22Rv1 (cell line): ENCODE data around the gene OXCT2.

Source experiments
- H3K27ac ChIP-seq: fragments of 450-650 bp; 2 replicates; pipeline ENCODE4 v1.5.1; 2017
- ZFX ChIP-seq: fragments of 450-650 bp; IDR thresholded peaks from 2 replicates; pipeline ENCODE4 v1.6.1; 2017; ENCODE audit warnings: antibody characterized with exemption, borderline replicate concordance
- TF ChIP-seq, protein P1 (sequence below): fragments of 450-650 bp; IDR thresholded peaks from 2 replicates; pipeline ENCODE4 v1.5.1; 2017; ENCODE audit warnings: mild to moderate bottlenecking

OXCT2 gene

GRCh38 chr1:39732730-39733129 lies 38.4 kb downstream of the OXCT2 start:
- no peak for TF ChIP-seq ZFX
- H3K27ac ChIP-seq = no peak overlapping the region

DNA sequence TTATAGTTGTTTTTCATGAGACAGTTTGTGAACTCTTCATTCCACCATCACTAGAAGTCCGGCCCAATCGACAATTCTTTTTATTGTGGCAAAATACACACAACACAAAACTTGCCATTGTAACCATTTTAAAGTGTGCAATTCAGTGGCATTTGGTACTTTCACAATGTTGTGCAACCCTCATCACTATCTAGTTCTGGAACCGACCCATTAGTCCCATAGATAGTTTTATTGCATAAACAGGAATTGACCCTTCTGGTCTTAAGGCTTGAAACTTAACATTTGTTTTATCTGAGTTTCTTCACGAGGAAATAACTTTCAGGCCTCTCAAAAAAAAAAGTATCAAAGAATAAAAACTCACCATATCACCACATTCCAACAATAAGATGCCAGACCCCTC lies 41.3 kb downstream of the OXCT2 start:
- TF ChIP-seq, protein P1, sequence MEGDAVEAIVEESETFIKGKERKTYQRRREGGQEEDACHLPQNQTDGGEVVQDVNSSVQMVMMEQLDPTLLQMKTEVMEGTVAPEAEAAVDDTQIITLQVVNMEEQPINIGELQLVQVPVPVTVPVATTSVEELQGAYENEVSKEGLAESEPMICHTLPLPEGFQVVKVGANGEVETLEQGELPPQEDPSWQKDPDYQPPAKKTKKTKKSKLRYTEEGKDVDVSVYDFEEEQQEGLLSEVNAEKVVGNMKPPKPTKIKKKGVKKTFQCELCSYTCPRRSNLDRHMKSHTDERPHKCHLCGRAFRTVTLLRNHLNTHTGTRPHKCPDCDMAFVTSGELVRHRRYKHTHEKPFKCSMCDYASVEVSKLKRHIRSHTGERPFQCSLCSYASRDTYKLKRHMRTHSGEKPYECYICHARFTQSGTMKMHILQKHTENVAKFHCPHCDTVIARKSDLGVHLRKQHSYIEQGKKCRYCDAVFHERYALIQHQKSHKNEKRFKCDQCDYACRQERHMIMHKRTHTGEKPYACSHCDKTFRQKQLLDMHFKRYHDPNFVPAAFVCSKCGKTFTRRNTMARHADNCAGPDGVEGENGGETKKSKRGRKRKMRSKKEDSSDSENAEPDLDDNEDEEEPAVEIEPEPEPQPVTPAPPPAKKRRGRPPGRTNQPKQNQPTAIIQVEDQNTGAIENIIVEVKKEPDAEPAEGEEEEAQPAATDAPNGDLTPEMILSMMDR = no peak
- no peak overlapping the region for H3K27ac ChIP-seq

GRCh38 chr1:39729030-39729429 lies 42.1 kb downstream of the OXCT2 start:
- no peak overlapping the region for H3K27ac ChIP-seq
- TF ChIP-seq, protein P1 = no peak
- no peak for TF ChIP-seq ZFX

DNA sequence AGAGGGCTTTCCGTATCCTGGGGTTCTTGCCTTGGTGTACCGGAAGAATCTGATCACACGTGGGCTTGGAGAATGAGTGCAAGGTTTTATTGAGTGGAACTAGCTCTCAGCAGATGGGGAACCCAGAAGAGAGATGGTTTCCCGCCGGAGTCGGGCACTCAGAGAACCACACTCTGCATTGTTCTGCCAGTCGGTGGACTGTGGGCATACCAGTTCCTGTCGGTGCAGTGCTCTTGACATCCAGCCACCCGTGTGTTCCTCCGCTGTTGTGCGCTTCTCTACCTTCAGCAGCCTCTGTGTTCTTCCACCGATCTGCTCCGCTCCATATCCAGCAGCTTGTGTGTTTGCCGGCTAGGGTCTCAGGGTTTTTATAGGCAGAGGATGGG lies 43.2 kb downstream of the OXCT2 start:
- TF ChIP-seq, protein P1 = no peak
- TF ChIP-seq ZFX = no peak
- no peak overlapping the region for H3K27ac ChIP-seq

DNA sequence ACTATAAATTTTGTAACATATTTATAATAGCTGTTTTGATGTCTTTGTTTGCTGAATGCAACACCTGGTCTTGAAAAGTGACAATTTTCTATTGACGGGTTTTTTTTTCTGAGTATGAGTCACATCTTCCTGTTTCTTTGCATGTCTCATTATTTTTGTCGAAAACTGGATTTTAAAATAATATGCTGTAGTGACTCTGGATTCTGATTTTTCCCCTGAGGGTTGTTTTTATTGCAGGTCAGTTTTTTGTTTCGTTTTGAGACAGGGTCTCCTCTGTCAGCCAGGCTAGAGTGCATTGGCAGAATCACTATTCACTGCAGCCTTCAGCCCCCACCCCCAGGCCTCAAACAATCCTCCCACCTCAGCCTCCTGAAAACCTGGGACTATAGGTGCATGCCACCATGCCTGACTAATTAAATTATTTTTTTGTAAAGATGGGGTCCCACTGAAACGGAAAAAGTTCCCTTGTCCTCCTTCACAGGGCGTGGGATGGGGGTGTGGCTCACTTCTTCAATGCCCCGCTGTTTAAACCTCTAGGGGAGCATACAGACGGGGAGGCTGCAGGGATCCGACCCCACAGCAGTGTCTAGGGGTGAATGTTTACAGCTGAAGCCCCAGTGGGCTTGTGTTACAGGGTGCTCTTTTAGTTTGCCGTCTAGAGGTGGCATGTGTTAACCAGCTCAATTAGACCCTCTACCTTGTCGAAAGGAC lies 43.8 kb downstream of the OXCT2 start:
- H3K27ac ChIP-seq = no peak overlapping the region
- TF ChIP-seq ZFX = no peak
- TF ChIP-seq, protein P1 = no peak

- TF ChIP-seq ZFX = no peak
- TF ChIP-seq, protein P1 = no peak
- no peak overlapping the region for H3K27ac ChIP-seq
These were observed 44.5 kb downstream of the OXCT2 start for GRCh38 chr1:39726600-39726999.

DNA sequence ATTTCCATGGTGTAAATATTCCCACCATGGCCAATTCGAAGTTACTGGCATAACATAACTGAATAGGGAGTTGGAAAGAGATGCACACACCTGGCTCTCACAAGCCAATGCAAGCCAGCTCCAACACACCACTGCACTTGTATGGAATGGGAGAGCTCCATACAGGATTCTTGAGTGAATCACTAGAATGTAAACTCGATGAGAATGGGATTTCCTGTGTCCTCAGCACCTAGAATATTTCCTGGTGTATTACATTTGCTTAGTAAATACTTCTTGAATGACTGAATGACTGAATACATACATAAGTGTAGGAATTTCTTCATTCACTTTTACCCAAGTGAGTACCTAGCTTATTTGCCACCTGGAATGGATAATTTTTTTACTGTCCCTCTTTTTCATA lies 48.7 kb downstream of the OXCT2 start:
- TF ChIP-seq, protein P1 = no peak
- H3K27ac ChIP-seq = no peak overlapping the region

DNA sequence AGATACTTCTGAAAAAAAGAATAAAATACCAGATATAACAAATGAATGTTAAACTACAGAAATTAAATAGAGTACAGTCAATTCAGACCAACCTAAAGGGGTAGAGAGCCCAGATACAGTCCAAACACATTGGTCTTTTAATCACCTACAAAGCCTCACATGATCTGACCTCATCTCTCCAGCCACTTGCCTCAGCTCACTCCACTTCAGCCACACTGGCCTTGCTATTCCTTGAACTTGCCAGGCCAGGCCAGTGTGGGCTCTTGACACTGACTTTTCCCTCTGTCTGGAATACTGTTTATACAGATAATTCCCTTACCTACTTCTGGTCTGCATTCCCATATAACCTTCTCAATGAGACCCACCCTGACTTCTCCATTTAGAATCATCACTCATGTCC lies 49.5 kb downstream of the OXCT2 start:
- TF ChIP-seq, protein P1 = no peak
- TF ChIP-seq ZFX = no peak
- no peak overlapping the region for H3K27ac ChIP-seq
